ENCODE results near the gene FAM177A1.
"Not testable (repeated sequence)": the region's sequence is repeated elsewhere in the genome, so short reads cannot be mapped to it uniquely, and the experiment has no call there.

Gene FAM177A1

GRCh38 chr14:35065731-35066130, 19.7 kb downstream of the FAM177A1 start:
- DNase-seq, result not testable (repeated sequence)

GRCh38 chr14:35068238-35069012, 22.4 kb downstream of the FAM177A1 start:
- DNase-seq, result no peak

- no peak for DNase-seq
Measured at GRCh38 chr14:35072226-35072625, 26.2 kb downstream of the FAM177A1 start.

- DNase-seq, result no peak
Measured at GRCh38 chr14:35073486-35073885, 27.4 kb downstream of the FAM177A1 start.

GRCh38 chr14:35078082-35078481, 32.0 kb downstream of the FAM177A1 start:
- no peak for DNase-seq

GRCh38 chr14:35079742-35080141, 33.7 kb downstream of the FAM177A1 start:
- DNase-seq, result no peak

- DNase-seq, result no peak
Measured at GRCh38 chr14:35083530-35084150, 37.6 kb downstream of the FAM177A1 start.

- DNase-seq, result no peak
Measured at GRCh38 chr14:35085441-35085840, 39.4 kb downstream of the FAM177A1 start.

GRCh38 chr14:35088514-35088913, 42.4 kb downstream of the FAM177A1 start:
- no peak for DNase-seq

- DNase-seq, result not testable (repeated sequence)
Measured at GRCh38 chr14:35094645-35095044, 48.6 kb downstream of the FAM177A1 start.

GRCh38 chr14:35107866-35108265, 61.8 kb downstream of the FAM177A1 start:
- DNase-seq, result no peak

GRCh38 chr14:35112641-35113040, 66.6 kb downstream of the FAM177A1 start:
- no peak for DNase-seq

GRCh38 chr14:35113308-35113950, 67.4 kb downstream of the FAM177A1 start:
- DNase-seq, result no peak

GRCh38 chr14:35114036-35114435, 68.0 kb downstream of the FAM177A1 start:
- no peak for DNase-seq

GRCh38 chr14:35116242-35116641, 70.2 kb downstream of the FAM177A1 start:
- DNase-seq, result no peak

GRCh38 chr14:35117112-35117511, 71.0 kb downstream of the FAM177A1 start:
- no peak for DNase-seq

- no peak for DNase-seq
Measured at GRCh38 chr14:35121026-35121886, 75.2 kb downstream of the FAM177A1 start.

- peak; percentile 84 for DNase-seq
Measured at GRCh38 chr14:35121887-35122695, 76.0 kb downstream of the FAM177A1 start, which contains the start of the genes PPP2R3C and PRORP. Gene PPP2R3C, minus strand, starts transcription at chr14:35121990. Its CDS starts 31 bp downstream, at chr14:35121959. Gene PRORP, plus strand, starts transcription at chr14:35122552. Its CDS starts 694 bp downstream, at chr14:35123246.

- DNase-seq, result no peak
Measured at GRCh38 chr14:35122696-35123387, 76.8 kb downstream of the FAM177A1 start.

- no peak for DNase-seq
Measured at GRCh38 chr14:35123388-35123703, 77.3 kb downstream of the FAM177A1 start.

GRCh38 chr14:35124127-35124526, 78.1 kb downstream of the FAM177A1 start:
- DNase-seq, result no peak
